OCI-LY1 (cell line): ENCODE results near the gene GTPBP10.

Experiments used
- EZH2 ChIP-seq: fragments of 200-600 bp; sonication (generic), shearing (Covaris generic); IDR thresholded peaks from 2 replicates; pipeline ENCODE4 v1.8.0; 2017; ENCODE audit warnings: borderline replicate concordance, mixed run types, mild to moderate bottlenecking, antibody characterized with exemption, low read length, moderate library complexity, mixed read lengths
- TF ChIP-seq, protein P1 (sequence below): fragments of 200-600 bp; sonication (generic), shearing (Covaris generic); IDR thresholded peaks from 2 replicates; pipeline ENCODE4 v1.5.1; 2017; ENCODE audit warnings: mild to moderate bottlenecking, antibody characterized with exemption, low read length, moderate library complexity, mixed read lengths

DNA sequence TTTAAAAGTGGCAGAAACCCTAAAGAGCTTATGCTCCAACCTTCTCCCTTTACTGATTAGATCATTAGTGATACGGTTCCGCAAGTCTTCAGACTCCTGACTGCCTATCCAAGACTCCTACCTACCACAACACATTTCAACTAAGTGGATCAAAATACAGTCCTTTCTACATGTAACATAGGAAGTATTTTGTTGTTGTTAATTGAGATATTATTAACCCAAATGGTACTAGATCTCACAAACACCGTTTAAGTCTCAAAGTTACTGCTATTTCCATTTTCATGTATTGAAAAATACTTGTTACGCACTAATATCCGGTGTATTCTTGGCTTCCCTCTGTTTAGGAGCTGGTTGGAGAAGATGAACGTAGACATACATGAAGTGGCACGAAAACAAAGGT is 26.5 kb upstream of the GTPBP10 start:
- TF ChIP-seq, protein P1, sequence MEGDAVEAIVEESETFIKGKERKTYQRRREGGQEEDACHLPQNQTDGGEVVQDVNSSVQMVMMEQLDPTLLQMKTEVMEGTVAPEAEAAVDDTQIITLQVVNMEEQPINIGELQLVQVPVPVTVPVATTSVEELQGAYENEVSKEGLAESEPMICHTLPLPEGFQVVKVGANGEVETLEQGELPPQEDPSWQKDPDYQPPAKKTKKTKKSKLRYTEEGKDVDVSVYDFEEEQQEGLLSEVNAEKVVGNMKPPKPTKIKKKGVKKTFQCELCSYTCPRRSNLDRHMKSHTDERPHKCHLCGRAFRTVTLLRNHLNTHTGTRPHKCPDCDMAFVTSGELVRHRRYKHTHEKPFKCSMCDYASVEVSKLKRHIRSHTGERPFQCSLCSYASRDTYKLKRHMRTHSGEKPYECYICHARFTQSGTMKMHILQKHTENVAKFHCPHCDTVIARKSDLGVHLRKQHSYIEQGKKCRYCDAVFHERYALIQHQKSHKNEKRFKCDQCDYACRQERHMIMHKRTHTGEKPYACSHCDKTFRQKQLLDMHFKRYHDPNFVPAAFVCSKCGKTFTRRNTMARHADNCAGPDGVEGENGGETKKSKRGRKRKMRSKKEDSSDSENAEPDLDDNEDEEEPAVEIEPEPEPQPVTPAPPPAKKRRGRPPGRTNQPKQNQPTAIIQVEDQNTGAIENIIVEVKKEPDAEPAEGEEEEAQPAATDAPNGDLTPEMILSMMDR = no peak
- no peak for TF ChIP-seq EZH2
